ENCODE data around the gene RCOR2.
"Not testable (repeated sequence)": the region's sequence is repeated elsewhere in the genome, so short reads cannot be mapped to it uniquely, and the experiment has no call there.

Gene RCOR2

DNA sequence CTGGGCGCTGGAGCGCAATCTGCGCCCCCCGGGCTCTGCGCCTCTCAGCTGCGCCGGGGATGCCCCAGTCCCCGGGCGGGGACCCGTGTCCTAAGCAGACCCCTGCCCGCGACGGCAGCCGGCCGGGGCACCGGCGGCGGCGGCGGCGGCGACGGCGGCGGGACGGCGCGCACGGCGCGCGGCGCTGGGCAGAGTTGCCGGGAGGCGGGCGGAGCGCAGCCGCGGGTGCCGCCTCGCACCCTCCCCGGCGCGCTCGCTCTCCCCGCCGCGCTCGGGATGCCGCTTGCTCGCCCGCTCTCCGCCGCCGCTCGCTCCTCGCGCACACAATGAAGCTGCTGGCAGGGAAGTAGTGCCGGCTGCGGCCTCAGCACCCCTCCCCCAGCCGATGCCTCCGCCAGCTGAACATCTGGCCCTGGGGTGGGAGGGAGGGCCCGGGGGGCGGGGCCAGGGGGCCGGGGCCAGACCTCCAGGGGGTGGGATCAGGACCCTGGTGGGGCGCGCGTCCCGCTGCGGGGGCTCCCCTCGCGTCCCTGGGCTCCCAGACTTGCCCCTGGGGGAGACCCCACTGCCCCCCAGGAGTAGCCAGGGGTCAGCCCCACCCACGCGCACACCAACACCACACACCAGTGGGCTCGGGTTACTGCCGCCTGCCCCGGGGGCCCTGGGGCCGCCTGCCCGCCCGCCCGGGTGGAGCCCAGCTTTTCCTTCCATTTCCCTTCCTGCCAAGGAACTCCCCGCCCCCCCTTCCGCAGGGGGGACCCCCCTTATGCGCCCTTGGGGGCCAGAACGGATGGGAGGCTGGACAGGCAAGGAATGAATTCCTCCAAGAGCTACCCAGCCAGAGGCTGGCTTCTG, at the start of gene RCOR2:
TSS of gene RCOR2 (minus strand) at position 328 of the 855 bp plus-strand sequence. CDS start 708 bp downstream, outside the sequence.
- DNase-seq (ENCODE audit: low read depth): no peak

DNA sequence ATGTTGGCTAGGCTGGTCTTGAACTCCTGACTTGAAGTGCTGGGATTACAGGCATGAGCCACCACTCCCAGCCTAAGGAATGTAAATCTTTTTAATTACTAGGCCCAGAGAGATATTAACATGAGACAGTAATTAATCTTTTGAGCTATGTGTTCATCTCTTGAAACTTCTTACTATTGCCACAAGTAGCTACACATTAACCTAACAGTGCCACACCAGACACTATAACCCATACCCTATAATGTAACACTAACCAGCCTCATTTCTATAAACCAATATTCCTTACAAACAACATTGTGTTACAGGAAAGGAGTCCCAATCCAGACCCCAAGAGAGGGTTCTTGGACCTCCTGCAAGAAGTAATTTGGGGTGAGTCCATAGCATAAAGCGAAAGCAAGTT, 49.5 kb upstream of the RCOR2 start:
- DNase-seq (ENCODE audit: low read depth): no peak

DNA sequence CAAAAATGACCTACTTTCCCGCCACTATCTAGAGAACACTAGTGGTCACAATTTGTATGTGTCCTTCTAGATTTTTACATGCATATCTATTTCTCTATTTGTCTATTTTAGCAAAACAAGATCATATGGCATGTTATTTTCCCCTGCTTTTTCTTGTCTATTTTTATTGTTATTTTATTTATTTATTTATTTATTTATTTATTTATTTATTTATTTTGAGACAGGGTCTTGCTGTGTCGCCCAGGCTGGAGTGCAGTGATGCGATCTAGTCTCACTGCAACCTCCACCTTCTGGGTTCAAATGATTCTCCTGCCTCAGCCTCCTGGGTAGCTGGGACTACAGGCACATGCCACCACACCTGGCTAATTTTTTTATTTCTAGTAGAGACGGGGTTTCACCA, 46.9 kb upstream of the RCOR2 start:
- DNase-seq (ENCODE audit: low read depth): not testable (repeated sequence)

DNA sequence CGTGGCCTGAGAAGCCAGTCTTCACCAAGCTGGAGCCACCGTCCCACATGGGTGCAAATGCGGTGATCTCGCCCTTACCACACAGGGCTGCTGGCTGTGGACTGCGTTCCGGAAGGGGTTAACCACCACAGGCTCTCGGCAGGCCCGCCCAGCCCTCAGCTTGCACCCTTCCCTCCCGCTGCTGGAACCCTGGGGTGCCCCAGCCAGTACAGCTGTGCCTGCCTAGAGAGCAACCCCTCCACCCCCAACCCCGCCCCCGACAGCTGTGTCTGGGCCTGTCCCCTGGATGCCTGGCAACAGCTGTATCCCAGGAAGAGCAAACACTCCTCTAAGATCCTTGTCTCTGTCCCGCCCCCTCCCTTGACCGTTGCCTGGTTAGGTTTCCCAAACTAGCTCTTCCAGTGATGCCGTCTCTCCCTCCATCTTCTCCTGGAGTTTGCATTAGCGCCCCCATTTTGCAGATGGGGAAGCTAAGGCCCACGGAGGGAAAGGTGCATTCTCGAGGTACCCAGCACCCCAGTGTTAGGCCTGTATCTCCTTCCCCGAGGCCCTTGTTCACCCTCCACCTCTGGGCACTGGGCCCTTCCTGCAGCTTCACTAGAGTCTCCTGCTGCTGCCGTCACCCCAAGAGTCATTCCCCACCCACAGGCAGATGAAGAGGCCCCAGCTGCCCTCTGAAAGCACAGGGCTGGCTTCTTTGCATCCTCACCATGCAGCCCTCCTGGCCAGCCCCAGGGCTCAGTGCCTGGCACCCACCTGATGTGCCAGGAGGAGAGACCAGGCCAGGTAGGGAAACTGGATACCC, 44.8 kb upstream of the RCOR2 start:
- DNase-seq (ENCODE audit: low read depth): no peak

DNA sequence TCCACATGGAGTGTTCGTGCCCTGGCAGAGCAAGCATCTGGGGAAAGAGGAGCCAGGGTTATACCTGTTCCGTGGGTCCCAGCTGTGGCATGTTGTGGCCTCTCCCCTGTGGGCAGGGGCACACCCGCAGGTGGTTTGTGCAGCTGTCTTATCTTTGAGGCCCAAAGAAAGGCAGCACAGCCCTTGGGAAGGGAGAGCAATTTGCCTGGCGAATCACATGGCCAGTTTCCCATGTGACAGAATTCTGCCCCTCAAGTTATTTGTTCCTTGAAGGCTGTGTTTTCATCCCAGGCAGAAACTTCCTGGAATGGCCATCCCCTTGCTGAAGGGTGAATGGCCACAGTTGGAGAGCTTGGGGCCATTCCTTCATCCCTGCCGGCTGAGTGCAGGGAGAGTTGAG, 41.0 kb upstream of the RCOR2 start:
- DNase-seq (ENCODE audit: low read depth): no peak

DNA sequence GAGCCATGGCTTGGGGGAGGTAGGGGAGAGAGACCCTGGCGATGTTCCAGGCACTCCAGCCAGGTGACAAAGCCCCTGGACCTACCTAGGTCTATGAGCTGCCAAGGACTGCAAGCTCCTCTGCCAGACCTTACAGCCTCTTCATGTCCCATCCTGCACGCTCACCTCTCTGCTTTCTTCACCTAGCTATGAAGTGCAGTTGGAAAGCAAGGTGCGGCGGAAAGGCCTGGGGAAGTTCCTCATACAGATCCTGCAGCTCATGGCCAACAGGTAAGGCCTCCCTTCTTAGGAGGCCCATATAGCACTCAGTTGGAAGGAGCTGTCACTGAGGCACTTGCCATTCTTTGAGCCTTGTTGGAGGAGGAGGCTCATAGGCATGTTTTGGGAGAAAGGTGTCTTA, 35.6 kb upstream of the RCOR2 start:
- no peak for DNase-seq (ENCODE audit: low read depth)

DNA sequence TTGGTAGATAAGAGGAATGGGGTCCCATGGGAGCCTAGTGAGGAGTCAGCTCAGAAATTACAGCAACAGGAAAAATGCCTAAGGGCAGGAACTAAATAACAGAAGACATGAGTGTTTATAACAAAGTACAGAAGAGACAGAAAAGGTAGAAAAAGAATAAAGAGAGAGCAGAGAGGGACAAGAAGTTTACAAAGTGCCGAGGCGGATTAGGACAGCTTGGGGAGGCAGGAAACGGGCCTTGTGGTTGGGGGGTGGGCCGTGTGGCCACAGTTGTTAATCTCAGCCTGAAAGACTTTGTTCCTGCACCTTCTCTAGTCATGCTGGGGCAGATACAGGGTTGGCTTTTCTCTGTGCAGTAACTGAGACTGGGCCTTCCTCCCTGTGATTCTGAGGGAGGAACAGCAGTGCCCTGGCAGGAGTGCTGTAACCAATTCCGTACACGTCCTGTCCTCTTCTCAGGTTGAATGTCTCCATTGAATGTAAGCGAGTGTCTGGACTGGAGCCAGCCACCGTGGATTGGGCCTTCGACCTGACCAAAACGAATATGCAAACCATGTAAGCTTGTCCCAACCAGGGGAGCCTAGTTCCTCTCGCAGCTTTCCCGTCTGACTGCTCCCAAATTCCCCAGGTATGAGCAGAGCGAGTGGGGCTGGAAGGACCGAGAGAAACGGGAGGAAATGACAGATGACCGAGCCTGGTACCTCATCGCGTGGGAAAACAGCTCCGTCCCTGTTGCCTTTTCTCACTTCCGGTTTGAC, 35.0 kb upstream of the RCOR2 start:
- DNase-seq (ENCODE audit: low read depth): no peak

DNA sequence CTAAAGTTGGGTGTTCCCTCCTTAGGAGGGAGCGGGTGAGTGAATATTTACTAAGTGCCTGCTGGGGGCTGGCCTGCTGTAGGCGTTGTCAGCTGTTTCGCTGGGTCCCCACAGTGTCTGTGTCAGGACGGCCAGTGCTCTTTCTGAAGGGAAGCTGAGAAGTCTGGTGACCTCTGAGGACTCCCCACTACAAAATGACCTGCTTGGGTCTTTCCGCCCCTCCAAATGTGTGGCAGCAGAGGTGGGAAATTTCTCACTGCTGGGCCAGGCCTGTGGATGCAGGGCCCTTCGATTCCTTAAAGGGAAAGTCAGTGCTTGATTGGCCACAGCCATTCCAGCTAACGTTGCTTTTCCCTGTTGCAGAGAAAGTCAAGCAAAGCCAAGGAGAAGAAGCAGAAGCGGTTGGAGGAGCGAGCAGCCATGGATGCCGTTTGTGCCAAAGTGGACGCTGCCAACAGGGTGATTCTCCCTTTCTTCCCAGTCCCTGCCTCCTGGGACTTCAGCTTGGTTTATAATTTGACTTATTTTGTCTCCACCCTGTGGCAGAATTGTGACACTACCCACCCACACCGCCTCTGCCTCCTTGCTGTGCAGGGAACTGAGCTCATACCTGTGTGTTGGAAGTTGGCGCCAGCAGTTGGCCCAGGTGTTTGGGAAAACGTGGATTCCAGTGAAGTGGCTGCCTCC, 28.7 kb upstream of the RCOR2 start:
- DNase-seq (ENCODE audit: low read depth): no peak

DNA sequence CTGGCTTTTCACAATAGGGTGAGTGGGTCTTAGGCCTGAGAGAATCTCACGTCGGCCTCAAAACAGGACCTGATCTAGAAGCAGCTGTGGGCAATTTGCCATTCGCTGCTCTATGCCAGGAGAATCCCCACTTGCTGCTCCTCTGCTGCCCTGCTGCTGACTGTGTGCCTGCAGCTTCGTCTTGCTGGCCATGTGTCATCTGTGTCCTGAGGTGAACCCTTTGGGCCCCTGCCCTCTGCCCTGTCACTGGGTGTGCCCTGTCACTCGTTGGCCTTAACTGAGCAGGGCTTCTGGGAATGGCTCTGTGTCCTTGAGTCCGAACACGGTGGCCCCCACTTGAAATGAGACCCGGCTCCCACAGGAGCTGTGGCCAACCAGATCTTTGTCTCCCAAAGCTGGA, 28.0 kb upstream of the RCOR2 start:
- no peak for DNase-seq (ENCODE audit: low read depth)

DNA sequence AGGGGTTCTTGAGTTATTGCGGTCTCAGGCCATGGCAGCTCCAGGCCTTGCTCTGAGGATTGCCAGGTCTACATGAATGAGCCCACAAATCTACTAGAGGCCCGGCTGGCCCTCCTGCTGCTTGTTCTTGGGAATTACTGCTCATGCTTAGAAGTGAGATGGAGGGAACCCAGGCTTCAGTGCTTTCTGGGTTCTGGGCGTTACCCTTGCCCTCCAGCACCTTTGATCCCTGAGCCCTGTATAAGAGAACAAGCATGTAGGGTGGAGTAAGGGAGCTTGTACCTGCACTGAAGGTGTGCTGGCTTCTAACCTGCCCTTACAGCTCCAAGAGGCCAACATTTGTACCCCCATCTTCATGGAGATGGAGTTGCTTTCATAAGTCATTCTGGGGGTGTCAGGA, 25.8 kb upstream of the RCOR2 start:
- no peak for DNase-seq (ENCODE audit: low read depth)

DNA sequence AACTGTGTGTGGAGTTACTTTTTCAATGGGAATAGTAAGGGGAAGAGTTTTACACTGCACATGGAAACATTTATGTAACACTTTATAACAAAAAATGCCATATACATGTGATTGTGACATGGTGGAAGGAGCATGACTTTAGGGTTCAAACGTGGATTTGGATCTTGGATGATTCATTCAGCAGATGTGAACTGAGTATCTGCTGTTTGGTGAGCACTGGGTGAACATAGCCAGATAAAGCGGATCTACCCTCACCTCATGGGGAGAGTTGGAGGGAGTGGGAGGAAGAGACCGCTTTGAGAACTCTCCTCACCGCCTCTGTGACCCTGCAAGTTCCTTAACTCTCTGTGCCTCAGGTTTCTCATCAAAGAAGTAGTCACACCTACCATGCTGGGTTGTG, 24.9 kb upstream of the RCOR2 start:
- no peak for DNase-seq (ENCODE audit: low read depth)

DNA sequence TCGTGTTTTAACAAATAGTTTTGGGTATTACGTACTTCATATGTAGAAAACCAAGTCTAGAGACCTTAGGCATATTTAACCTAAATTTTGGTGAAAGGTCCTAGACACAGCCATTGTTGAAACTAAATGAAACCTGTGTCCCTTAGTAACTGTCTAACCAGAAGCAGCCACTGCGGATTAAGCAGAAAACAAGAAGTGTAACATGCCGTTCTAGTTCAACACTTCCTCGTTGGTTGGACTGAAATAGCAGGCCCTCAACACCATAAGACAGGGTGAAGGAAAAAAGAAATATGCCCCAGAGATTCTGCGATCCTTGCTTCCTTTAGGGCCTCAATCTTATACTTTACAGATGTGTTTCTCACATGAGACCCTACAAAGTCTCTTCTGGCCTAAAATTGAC, 23.8 kb upstream of the RCOR2 start:
- no peak for DNase-seq (ENCODE audit: low read depth)

DNA sequence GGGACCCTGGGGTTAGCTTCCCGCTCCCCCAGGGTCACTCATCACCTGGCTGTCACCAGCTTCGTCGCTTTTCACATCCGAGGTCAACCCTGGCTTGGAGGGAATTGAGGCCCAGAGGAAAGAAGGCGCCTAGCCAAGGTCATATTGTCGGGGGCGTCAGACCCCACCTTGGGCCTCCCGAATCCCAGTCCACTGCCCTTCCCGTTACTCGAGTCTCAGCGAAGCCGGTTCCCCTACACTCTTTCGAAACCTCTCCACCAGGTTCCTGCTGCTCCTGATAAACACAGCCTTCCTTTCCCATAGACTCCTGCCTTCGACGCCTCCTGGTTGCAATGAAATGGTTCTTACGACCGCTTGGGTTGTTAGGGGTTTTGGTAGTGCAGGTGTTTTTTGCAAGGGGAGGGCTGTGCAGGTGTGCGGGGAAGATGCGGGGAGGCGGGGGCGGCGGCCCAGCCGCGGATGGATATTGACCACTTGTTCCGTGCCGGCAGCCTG, 22.5 kb upstream of the RCOR2 start:
- DNase-seq (ENCODE audit: low read depth): no peak

DNA sequence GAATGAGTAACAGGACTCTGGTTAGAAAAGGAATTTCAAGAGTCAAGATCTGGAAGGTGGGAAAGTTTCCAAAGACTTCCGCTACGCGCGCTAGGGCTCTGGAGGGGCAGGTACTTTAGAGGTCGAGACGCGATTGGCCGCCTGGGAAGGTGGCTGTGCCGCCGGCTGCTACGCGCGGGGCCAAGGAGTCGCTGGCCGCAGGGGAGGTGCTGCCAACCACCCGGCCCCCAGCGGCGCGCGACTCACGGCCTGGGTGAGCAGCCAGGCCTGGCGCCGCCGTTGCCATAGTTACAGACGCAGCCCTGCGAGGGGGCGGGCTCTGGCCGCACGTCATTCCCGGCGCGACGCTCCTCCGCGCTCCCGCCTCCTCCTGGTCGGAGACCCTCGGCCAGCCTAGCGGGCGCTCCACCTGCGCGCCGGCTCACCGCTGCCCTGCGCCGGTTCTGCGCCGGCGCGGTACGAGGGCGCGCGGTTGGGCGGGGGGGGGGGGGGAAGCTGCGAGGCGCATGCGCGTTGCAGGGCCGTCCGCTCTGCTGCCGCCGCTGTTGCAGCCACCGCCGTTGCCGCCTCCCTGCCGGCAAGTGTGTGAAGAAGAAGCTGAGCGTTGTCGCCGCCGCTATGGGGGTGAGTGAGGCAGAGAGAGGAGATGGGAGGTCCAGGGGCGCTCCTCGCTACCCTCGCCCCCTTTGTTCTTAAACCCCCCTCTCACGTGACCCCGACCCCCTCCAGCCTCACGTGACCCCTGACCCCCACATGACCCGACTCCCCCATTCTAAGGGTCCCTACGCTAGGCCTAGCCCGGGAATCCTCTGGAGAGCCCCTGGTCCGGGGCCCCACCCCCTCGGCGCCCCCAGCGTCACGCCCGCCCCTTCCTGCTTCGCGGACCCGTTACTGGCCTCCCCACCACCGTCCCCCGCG, 21.8 kb upstream of the RCOR2 start, which contains the start of gene NAA40:
TSS of gene NAA40 (plus strand) at position 524 of the 918 bp plus-strand sequence. CDS start at position 619, 95 bp downstream.
- DNase-seq (ENCODE audit: low read depth): peak; percentile 59

DNA sequence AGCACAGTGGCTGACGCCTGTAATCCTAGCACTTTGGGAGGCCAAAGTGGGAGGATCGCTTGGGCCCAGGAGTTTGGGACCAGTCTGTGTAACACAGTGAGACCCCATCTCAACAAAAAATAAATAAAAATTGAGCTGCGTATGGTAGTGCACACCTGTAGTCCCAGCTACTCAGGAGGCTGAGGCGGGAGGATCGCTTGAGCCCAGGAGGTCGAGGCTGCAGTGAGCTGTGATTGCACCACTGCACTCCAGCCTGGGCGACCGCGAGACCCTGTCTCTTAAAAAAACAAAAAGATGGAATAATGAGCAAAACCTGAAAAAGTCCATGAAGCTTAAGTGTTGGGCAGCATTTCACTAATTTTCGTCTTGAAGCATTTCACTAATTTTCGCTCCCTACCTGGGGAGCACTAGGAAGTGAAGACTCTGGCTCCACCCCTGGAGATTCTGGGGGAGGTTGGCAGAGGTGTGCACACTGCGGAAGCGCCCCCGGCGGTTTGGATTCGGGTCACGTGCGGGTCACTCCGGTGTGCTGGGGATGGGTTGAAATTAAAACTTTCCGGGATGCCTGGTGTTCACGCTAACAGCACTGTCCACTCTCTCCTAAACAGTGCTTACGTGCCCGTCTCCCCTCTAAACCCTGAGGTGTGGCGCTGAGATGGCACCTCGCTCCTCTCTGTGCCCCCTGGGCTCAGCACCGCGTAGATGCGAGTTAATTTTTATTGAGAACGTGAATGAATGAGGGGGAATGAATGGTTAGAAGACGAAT, 20.9 kb upstream of the RCOR2 start:
- DNase-seq (ENCODE audit: low read depth): no peak

DNA sequence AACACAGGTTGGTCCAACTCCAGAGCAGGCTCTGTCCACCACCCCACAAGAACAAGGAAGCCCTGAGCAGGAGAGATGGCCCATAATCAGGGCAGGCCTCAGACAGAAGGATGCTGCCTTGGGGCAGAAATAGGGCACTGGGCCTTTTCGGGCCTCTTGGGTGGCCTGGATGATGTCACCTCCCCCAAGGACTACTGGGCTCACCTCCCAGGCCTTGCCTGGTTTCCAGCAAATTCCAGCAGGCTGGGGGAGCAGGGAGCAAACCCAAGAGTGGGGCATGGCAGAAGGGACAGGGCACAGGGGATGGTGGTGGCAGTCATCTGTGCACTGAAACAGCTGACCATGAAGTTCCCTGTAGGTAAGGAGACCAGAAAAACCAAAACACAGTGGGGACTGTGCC, 16.5 kb upstream of the RCOR2 start:
- no peak for DNase-seq (ENCODE audit: low read depth)

DNA sequence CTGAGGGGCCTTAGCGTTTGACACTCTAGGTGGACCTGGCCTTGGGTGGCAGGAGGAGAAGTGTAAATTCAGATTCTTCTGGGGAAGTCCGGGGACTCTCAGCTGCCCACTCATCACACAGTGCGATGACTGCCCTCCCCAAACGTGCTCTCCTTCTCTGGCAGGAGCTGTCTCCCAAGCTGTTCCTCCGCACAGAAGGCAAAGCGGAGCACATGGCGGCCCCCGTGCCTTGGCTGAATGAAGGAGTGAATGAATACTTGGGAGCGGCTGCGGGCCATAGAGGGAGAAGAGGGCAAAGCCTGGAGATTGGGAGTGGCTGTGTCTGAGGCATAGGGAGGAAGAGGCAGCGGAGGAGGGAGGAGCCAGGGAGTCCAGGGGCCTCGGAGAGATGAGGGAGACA, 14.9 kb upstream of the RCOR2 start:
- no peak for DNase-seq (ENCODE audit: low read depth)

DNA sequence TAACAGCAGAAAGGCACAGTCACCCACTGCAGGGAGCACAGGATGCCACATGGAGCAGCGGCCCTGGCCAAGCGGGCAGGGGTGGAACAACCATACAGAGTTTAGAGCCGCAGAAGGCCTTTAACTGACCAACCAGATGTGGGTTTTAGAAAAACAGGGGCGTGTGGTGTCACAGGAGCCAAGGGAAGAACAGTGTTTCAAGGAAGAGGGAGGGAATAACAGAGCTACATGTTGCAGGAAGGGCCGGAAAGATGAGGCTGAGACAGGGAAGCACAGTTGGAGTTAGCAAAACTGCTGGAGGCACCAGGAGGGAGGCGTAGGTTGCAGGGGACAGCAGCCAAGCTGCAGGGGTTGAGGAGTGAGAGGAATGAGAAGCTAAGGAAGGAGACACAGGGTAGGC, 14.1 kb upstream of the RCOR2 start:
- DNase-seq (ENCODE audit: low read depth): no peak

DNA sequence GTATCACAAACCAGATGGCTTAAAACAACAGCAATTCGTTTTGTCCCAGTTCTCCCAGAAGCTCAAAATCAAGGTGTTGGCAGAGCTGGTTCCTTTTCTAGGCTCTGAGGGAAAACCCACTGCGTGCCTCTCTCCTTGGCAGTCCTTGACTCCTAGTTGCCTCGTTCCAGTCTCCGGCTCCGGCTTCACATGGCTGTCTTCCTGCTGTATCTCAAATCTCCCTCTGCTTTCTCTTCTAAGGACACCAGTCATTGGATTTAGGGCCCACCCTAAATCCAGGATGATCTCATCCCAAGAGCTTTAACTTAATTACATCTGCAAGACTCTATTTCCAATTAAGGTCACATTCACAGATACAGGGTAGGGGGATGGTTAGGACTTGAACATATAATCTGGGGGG, 12.7 kb upstream of the RCOR2 start:
- no peak for DNase-seq (ENCODE audit: low read depth)

DNA sequence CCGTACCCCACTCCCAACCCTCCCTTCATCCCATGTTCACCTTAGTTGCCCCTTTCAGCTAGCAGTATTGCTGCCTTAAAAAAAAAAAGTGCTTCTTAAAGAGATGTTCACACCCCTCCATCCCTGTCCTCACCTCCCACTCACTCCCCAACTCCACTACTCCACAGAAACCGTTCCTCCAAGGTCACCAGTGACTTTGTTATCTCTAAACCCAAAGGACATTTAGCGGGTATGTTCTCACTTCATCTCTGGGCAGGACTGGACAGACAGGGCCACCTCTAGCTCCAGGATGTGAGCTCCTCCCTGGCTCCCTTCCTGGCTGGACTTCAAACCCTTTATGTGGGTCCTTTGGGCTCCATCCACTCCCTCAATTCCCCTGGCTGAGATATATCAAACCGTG, 6.4 kb upstream of the RCOR2 start:
- DNase-seq (ENCODE audit: low read depth): no peak

All from GM04503 (cell line).